HS-27A (cell line): ENCODE results near the gene PEX11G.
"Not testable (repeated sequence)": the region's sequence is repeated elsewhere in the genome, so short reads cannot be mapped to it uniquely, and the experiment has no call there.

Experiments
- DNase-seq: peaks from one replicate; pipeline ENCODE4 v3.0.0-alpha.2; 2012; ENCODE audit warnings: low read depth, missing footprints

PEX11G gene

DNA sequence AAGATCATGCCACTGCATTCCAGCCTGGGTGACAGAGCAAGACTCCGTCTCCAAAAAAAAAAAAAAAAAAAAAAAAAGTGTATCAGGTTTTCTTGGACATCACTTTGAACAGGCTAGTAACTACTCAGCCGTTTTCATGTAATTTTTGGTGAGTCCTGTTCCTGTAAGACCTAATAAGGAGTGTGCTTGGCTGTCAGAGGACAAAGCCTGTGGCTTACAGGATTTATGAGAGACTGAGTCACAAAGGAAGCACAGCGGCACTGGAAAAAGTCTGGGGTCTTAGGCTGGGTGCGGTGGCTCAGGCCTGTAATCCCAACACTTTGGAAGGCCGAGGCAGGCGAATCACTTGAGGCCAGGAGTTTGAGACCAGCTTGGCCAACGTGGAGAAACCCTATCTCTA, 55.4 kb downstream of the PEX11G start:
- DNase-seq, result not testable (repeated sequence)

DNA sequence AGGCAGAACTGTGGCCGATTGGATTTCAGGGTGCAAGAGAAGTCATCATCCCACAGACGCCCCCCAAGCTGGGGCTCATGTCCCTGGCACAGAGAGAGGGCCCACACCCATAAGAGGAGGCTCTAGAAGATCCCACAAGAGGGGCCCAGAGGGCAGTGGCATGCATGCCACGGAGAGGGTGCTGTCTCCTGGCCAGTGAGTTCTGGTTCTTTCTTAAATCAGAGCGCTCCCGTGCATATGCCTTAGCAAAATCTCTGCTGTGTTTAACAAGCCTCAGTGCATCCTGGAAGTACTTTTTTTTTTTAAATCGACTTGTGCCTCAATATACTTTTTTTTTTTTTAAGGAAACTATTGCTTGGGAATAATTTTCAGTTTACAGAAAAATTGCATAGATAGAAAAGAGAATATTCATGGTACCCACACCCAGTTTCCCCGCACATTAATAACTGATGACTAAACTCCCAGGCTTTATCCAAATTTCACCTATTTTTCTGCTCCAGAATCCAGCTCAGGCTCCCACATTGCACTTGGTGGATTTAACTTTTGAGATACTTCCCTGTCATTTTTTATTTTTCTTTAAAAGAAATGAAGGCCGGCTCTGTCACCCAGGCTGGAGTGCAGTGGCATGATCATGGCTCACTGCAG, 59.1 kb downstream of the PEX11G start:
- no peak for DNase-seq

DNA sequence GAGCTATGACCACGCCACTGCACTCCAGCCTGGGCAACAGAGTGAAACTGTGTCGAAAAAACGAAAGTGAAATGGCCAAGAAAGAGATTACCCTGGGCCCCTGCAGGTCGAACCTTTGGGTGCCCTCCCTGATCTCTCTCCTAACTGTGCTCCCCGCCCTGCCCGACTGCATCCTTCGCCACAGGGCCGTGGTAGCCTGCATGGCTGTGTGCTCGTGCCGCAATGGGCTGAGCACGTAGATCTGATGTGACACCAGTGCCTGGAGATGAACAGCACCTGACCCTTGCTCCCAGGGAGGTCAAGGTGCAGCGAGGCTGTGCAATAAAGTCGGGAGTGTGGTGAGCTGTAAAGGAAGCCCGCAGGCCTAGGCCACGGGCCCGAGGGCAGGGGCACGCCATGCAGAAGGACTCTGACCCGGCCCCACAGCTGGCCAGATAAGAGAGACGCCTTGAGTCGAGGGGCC, 60.2 kb downstream of the PEX11G start:
- no peak for DNase-seq

DNA sequence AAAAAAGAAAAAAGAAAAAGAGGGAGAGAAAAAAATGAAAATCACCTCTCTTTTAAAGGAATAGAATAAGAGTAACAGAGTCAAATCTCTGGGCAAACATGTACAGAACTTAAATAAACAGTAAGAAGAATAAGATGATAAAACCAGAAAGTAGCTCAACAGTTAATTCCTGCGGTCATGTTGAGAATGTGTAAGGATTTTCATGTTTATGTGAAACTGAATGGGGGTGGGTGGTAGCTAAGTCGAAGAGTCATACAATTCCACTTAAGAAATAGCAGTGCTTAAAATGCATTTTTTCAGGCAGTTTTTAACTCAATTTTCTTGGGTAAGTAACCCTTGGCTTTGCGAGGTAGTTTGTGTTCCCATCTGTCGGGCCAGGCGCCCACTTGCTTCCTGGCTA, 60.9 kb downstream of the PEX11G start:
- no peak for DNase-seq

DNA sequence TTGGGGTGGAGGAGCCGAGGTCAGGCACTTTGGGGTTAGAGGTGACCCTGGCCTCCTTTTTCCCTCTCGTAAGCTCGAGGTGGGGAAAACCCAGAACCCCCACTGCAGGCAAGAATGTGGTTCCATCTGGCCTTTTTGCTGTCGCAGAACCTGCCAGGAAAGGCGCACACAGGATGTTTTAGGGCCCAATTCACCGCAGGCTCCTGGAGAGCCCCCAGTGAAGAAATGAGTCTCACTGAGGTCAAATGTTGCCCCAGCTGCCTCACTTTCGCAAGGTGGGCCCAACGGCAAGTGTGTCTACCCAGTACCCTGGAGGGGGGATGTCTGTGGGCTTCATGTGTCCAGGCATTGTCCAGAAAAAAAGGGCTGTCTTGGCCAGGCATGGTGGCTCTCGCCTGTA, 61.8 kb downstream of the PEX11G start:
- no peak for DNase-seq
